Gastrocnemius medialis (tissue), 4 donors: ENCODE measurements around the gene PAK1.

Experiments
- POLR2A ChIP-seq, 2 donors: fragments of 450-650 bp; IDR thresholded peaks; one replicate each; pipeline ENCODE4 v1.6.1; 2017; ENCODE audit warnings: antibody characterized with exemption in 2 of 2, mild to moderate bottlenecking in 2 of 2, moderate library complexity in 2 of 2
- TF ChIP-seq, protein P1 (sequence below), 5 experiments: fragments of 450-650 bp in 3 of 5; fragments of 200-600 bp in 2 of 5; sonication (generic) in 2 of 5; IDR thresholded peaks in 4 of 5; conservative IDR thresholded peaks in 1 of 5; 1 replicate in 4 of 5; 2 replicates in 1 of 5; pipeline ENCODE4 v1.5.1; 2016 to 2019; ENCODE audit warnings: antibody characterized with exemption in 5 of 5, mild to moderate bottlenecking in 3 of 5, moderate library complexity in 3 of 5

DNA sequence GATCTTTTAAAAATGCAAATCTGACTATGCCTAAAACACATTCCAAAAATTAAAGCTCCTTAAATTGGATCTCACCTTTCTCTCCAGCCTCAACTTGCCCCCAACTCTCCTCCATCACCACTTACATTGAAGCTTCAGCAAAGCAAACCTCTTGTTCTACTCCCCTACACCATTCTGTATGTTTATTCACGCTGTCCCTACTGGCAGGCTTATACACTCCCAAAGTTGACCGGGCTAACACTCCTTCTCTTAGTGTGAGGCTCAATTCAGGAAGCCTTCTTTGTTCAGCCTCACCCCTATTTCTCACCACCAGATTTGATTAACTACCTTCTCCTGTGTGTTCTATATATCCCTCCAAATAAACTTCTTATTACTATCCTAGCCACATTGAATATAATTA, 170.6 kb downstream of the PAK1 start:
- TF ChIP-seq, protein P1, sequence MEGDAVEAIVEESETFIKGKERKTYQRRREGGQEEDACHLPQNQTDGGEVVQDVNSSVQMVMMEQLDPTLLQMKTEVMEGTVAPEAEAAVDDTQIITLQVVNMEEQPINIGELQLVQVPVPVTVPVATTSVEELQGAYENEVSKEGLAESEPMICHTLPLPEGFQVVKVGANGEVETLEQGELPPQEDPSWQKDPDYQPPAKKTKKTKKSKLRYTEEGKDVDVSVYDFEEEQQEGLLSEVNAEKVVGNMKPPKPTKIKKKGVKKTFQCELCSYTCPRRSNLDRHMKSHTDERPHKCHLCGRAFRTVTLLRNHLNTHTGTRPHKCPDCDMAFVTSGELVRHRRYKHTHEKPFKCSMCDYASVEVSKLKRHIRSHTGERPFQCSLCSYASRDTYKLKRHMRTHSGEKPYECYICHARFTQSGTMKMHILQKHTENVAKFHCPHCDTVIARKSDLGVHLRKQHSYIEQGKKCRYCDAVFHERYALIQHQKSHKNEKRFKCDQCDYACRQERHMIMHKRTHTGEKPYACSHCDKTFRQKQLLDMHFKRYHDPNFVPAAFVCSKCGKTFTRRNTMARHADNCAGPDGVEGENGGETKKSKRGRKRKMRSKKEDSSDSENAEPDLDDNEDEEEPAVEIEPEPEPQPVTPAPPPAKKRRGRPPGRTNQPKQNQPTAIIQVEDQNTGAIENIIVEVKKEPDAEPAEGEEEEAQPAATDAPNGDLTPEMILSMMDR (IDR thresholded peaks at IDR 0.05 in 4 of 5, conservative IDR thresholded peaks at IDR 0.05 in 1 of 5): no peak
- no peak for TF ChIP-seq POLR2A (IDR thresholded peaks at IDR 0.05)
